Neural progenitor cell (in vitro differentiated cells): ENCODE results near the gene METTL23.

ENCODE experiments used
- CTCF ChIP-seq: fragments of 200-600 bp; sonication (generic); IDR thresholded peaks from 2 replicates; pipeline ENCODE4 v1.5.1; 2017; ENCODE audit warnings: antibody characterized with exemption, mild to moderate bottlenecking
- EZH2 ChIP-seq: fragments of 200-600 bp; sonication (generic); IDR thresholded peaks from 2 replicates; pipeline ENCODE4 v1.6.1; 2017; ENCODE audit warnings: antibody characterized with exemption, mild to moderate bottlenecking, moderate library complexity
- EZH2phosphoT487 ChIP-seq: fragments of 200-600 bp; sonication (generic); IDR thresholded peaks from 2 replicates; pipeline ENCODE4 v1.6.1; 2017; ENCODE audit warnings: antibody characterized with exemption

- TF ChIP-seq CTCF = no peak
- no peak for TF ChIP-seq EZH2
- TF ChIP-seq EZH2phosphoT487 = no peak
Measured at GRCh38 chr17:76714336-76714735, 12.3 kb upstream of the METTL23 start.
